ENCODE measurements around the gene GNA12.

The GNA12 gene

GRCh38 chr7:2757361-2757903 is 86.7 kb downstream of the GNA12 start:
- TF ChIP-seq SPI1 (IDR thresholded peaks at IDR 0.05; ENCODE audit: borderline replicate concordance, low read depth), result no peak
- no peak for TF ChIP-seq POLR2AphosphoS5 (IDR thresholded peaks at IDR 0.05; ENCODE audit: low read depth)
- TF ChIP-seq GABPA (IDR thresholded peaks at IDR 0.05; ENCODE audit: low read depth), result no peak
- TF ChIP-seq REST (IDR thresholded peaks at IDR 0.05; ENCODE audit: insufficient replicate concordance, low read depth), result no peak
- no peak for TF ChIP-seq CTCF (IDR thresholded peaks at IDR 0.05; ENCODE audit: insufficient read depth, low read length)
- peak overlapping the region; percentile 67 for H3K27ac ChIP-seq (replicated peaks)
- no peak overlapping the region for H3K4me3 ChIP-seq (replicated peaks; ENCODE audit: insufficient read depth, low read length)
- no peaks in the 10 kb centered on the region for H3K27me3 ChIP-seq (ENCODE audit: insufficient read depth, poor library complexity, severe bottlenecking)
- DNase-seq (ENCODE audit: low read depth in 1 of 2, low spot score in 1 of 2), result no peak

GRCh38 chr7:2755531-2755930 is 88.6 kb downstream of the GNA12 start:
- Histone ChIP-seq H3K4me3 (replicated peaks; ENCODE audit: insufficient read depth, low read length) (no peak overlapping the region), H3K27me3 (ENCODE audit: insufficient read depth, poor library complexity, severe bottlenecking) (no peaks in the 10 kb centered on the region), H3K27ac (replicated peaks) (no peak overlapping the region)
- TF ChIP-seq REST (IDR thresholded peaks at IDR 0.05; ENCODE audit: insufficient replicate concordance, low read depth), result no peak
- TF ChIP-seq CTCF (IDR thresholded peaks at IDR 0.05; ENCODE audit: insufficient read depth, low read length), result no peak
- TF ChIP-seq SPI1 (IDR thresholded peaks at IDR 0.05; ENCODE audit: borderline replicate concordance, low read depth), result no peak
- DNase-seq (ENCODE audit: low read depth in 1 of 2, low spot score in 1 of 2), result no peak

GRCh38 chr7:2754912-2755311 is 89.2 kb downstream of the GNA12 start:
- H3K27ac ChIP-seq (replicated peaks), result no peak overlapping the region

More at GRCh38 chr7:2754912-2755311, 89.2 kb downstream of the GNA12 start:
- TF ChIP-seq POLR2AphosphoS5 (IDR thresholded peaks at IDR 0.05; ENCODE audit: low read depth) (no peak), GABPA (IDR thresholded peaks at IDR 0.05; ENCODE audit: low read depth) (no peak), CTCF (IDR thresholded peaks at IDR 0.05; ENCODE audit: insufficient read depth, low read length) (no peak), REST (IDR thresholded peaks at IDR 0.05; ENCODE audit: insufficient replicate concordance, low read depth) (no peak), SPI1 (IDR thresholded peaks at IDR 0.05; ENCODE audit: borderline replicate concordance, low read depth) (no peak)
- DNase-seq (ENCODE audit: low read depth in 1 of 2, low spot score in 1 of 2), result no peak
- Histone ChIP-seq H3K4me3 (replicated peaks; ENCODE audit: insufficient read depth, low read length) (no peak overlapping the region), H3K27me3 (ENCODE audit: insufficient read depth, poor library complexity, severe bottlenecking) (no peaks in the 10 kb centered on the region)

Measured in HL-60 (cell line).